ENCODE results near the gene NDUFS1.
A peak's percentile ranks its signal among the peaks of the same experiment; 100 is the strongest.
"Not testable (repeated sequence)": the region's sequence is repeated elsewhere in the genome, so short reads cannot be mapped to it uniquely, and the experiment has no call there.

NDUFS1 gene

GRCh38 chr2:206154197-206154596, 5.0 kb downstream of the NDUFS1 start:
- no peak for TF ChIP-seq JUND (IDR thresholded peaks at IDR 0.05; ENCODE audit: low read depth)
- in situ Hi-C loops (cut with HindIII; ENCODE audit: low pct_unique_long_range_greater_than_20kb, low sequenced_read_pairs) = no loop called here
- DNase-seq (ENCODE audit: low read depth in 1 of 2, low spot score in 1 of 2) = peak in 1 of 2 experiments; percentile 54

DNA sequence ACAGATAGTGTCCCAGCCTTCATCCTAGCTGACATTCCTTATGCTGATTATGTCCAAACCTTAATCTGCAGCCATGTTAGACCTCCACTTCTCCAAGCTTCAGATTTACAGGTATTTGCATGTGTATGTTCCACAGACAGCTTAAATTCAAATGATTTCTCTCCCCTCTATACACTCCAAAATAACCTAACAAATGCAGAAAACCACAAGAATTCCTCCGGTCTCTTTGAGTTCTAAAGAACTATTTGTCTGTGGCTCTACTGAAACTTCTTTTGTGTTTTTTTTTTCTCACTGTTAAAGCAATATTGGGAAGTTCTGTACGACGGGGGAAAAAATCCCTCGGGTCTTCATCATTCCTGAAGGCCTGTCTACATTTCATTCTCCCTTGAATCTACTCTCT, 8.6 kb downstream of the NDUFS1 start:
- TF ChIP-seq JUND (IDR thresholded peaks at IDR 0.05; ENCODE audit: low read depth) = no peak
- DNase-seq (ENCODE audit: low read depth in 1 of 2, low spot score in 1 of 2) = no peak
- in situ Hi-C loops (cut with HindIII; ENCODE audit: low pct_unique_long_range_greater_than_20kb, low sequenced_read_pairs) = no loop called here

GRCh38 chr2:206150168-206150567, 9.1 kb downstream of the NDUFS1 start:
- in situ Hi-C loops (cut with HindIII; ENCODE audit: low pct_unique_long_range_greater_than_20kb, low sequenced_read_pairs) = no loop called here
- no peak for DNase-seq (ENCODE audit: low read depth in 1 of 2, low spot score in 1 of 2)
- no peak for TF ChIP-seq JUND (IDR thresholded peaks at IDR 0.05; ENCODE audit: low read depth)

GRCh38 chr2:206149330-206149729, 9.9 kb downstream of the NDUFS1 start:
- TF ChIP-seq JUND (IDR thresholded peaks at IDR 0.05; ENCODE audit: low read depth) = no peak
- in situ Hi-C loops (cut with HindIII; ENCODE audit: low pct_unique_long_range_greater_than_20kb, low sequenced_read_pairs) = no loop called here

GRCh38 chr2:206145665-206146064, 13.6 kb downstream of the NDUFS1 start:
- no peak for DNase-seq (ENCODE audit: low read depth in 1 of 2, low spot score in 1 of 2)
- in situ Hi-C loops (cut with HindIII; ENCODE audit: low pct_unique_long_range_greater_than_20kb, low sequenced_read_pairs) = no loop called here
- no peak for TF ChIP-seq JUND (IDR thresholded peaks at IDR 0.05; ENCODE audit: low read depth)

More at GRCh38 chr2:206149330-206149729, 9.9 kb downstream of the NDUFS1 start:
- DNase-seq (ENCODE audit: low read depth in 1 of 2, low spot score in 1 of 2) = no peak

DNA sequence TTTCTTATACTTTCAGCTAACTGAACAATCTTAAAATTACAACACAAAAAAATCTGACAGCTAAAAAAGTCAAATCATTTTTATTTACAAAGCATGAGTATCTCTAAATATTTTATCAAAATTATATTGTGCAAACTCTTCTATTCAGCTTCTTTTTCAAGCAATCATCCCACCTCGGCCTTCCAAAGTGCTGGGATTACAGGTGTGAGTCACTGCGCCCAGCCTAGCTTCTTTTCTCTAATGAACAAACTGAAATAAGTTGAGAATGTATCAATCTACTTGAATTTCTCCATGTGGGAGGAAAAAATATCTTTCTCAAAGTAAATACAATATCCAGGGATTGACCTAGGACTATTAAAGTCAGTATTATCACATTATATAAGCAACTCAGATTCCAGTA, 14.9 kb downstream of the NDUFS1 start:
- no peak for TF ChIP-seq JUND (IDR thresholded peaks at IDR 0.05; ENCODE audit: low read depth)
- in situ Hi-C loops (cut with HindIII; ENCODE audit: low pct_unique_long_range_greater_than_20kb, low sequenced_read_pairs) = no loop called here
- DNase-seq (ENCODE audit: low read depth in 1 of 2, low spot score in 1 of 2) = no peak

- no peak for TF ChIP-seq JUND (IDR thresholded peaks at IDR 0.05; ENCODE audit: low read depth)
- DNase-seq (ENCODE audit: low read depth in 1 of 2, low spot score in 1 of 2) = no peak
- in situ Hi-C loops (cut with HindIII; ENCODE audit: low pct_unique_long_range_greater_than_20kb, low sequenced_read_pairs) = no loop called here
Measured at GRCh38 chr2:206143451-206143850, 15.8 kb downstream of the NDUFS1 start.

DNA sequence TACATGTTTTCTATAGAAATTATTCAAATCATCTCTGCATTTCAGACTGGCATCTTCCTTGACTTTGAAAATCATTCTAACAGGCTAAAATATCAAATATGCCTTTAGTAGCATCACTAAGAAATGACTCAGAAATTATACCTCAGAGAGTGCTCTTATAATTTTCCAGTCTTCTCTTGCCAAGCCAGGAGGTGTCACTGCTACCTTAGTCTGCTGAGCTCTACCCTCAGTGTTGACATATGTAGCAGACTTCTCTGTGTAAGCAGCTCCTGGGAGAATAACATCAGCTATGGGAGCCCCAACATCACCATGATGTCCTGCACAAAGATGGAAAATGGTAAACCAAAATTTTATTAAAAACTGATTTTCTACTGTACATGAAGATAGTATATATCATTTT, 31.6 kb downstream of the NDUFS1 start:
- peak in 1 of 2 experiments; percentile 43 for DNase-seq (ENCODE audit: low read depth in 1 of 2, low spot score in 1 of 2)
- in situ Hi-C loops (cut with HindIII; ENCODE audit: low pct_unique_long_range_greater_than_20kb, low sequenced_read_pairs) = no loop called here
- no peak for TF ChIP-seq JUND (IDR thresholded peaks at IDR 0.05; ENCODE audit: low read depth)

DNA sequence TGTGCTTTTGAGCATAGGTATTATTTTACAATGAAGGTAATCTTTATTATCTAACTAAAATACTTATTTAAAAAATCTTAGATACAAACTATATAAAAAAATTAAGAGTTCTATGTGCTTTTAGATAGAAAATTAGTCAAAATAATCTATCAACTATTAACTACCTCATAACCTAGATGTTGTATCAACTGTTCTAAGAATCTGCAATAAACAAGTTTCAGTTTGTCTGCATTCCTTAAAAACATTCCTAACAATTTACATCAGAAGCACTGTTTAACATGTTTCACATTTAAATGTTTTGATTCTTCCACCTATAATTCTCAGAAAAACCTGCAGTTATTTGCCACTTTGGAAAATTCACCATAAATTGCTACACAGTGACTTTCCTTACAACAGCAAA, 33.3 kb downstream of the NDUFS1 start:
- no peak for DNase-seq (ENCODE audit: low read depth in 1 of 2, low spot score in 1 of 2)
- in situ Hi-C loops (cut with HindIII; ENCODE audit: low pct_unique_long_range_greater_than_20kb, low sequenced_read_pairs) = no loop called here
- TF ChIP-seq JUND (IDR thresholded peaks at IDR 0.05; ENCODE audit: low read depth) = no peak

GRCh38 chr2:206122569-206122968, 36.7 kb downstream of the NDUFS1 start:
- DNase-seq (ENCODE audit: low read depth in 1 of 2, low spot score in 1 of 2); in situ Hi-C loops (cut with HindIII; ENCODE audit: low pct_unique_long_range_greater_than_20kb, low sequenced_read_pairs): not testable (repeated sequence)

DNA sequence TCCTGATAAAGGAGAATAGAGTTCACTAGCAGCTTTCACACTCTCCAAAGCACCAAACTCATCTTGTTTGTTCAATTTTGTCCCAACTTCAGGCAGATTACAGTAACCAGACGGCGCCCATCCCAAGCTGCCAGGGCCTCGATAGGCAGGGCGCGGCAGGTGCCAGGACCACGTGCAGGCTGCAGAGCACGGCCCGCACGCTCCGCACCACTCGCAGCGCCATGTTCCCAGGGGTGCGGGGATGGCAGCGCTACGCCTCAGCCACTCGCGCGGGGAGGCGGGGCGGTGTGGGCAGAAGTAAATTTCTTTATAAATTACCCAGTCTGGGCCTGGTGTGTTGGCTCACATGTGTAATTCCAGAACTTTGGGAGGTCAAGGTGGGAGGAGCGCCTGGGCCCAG, 43.0 kb downstream of the NDUFS1 start:
- TF ChIP-seq JUND (IDR thresholded peaks at IDR 0.05; ENCODE audit: low read depth) = no peak
- DNase-seq (ENCODE audit: low read depth in 1 of 2, low spot score in 1 of 2) = no peak
- in situ Hi-C loops (cut with HindIII; ENCODE audit: low pct_unique_long_range_greater_than_20kb, low sequenced_read_pairs) = no loop called here

GRCh38 chr2:206115026-206115578, 44.1 kb downstream of the NDUFS1 start:
- no peak for DNase-seq (ENCODE audit: low read depth in 1 of 2, low spot score in 1 of 2)
- TF ChIP-seq JUND (IDR thresholded peaks at IDR 0.05; ENCODE audit: low read depth) = no peak
- in situ Hi-C loops (cut with HindIII; ENCODE audit: low pct_unique_long_range_greater_than_20kb, low sequenced_read_pairs) = no loop called here

DNA sequence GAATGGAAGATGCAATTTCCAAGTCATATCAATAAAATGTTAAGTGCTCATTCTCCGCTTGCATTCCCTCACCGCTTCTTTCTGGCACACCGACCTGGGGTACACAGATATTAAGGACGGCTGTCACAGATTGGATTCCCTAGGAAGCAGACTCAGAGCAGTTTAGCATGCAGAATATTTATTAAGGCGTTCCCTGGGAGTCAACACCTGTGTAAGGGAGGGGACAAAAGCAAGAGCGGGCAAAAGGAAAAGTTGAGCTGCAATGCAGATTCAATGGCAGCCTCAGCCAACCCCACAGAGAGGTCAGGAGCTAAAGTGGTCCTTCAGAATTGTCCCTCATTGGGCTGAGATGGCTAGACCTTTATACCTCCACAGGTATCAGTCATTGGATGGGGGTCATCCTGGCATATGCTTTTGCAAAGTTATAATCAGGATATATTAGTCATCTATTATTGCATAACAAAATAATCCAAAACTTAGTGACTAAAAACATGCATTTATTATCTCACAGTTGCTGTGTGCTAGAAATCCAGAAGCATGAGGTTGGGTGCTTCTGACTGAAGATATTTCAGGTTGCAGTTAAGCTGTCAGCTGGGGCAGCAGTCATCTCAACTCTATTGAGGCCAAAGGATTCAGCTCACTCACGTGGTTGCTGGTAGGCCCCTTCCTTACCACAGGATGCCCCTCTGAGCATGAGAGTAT, 46.2 kb downstream of the NDUFS1 start:
- in situ Hi-C loops (cut with HindIII; ENCODE audit: low pct_unique_long_range_greater_than_20kb, low sequenced_read_pairs) = no loop called here
- no peak for TF ChIP-seq JUND (IDR thresholded peaks at IDR 0.05; ENCODE audit: low read depth)
- DNase-seq (ENCODE audit: low read depth in 1 of 2, low spot score in 1 of 2) = no peak

- in situ Hi-C loops (cut with HindIII; ENCODE audit: low pct_unique_long_range_greater_than_20kb, low sequenced_read_pairs) = no loop called here
- TF ChIP-seq JUND (IDR thresholded peaks at IDR 0.05; ENCODE audit: low read depth) = no peak
- no peak for DNase-seq (ENCODE audit: low read depth in 1 of 2, low spot score in 1 of 2)
Measured at GRCh38 chr2:206112108-206112507, 47.1 kb downstream of the NDUFS1 start.
